CD4-positive, alpha-beta T cell treated with Interleukin-12 subunit alpha and Interleukin-12 subunit beta, for 1 hour (primary cell): ENCODE data around the gene GABRG3.
"Not testable (repeated sequence)": the region's sequence is repeated elsewhere in the genome, so short reads cannot be mapped to it uniquely, and the experiment has no call there.

Source experiments
- DNase-seq: peaks from one replicate; pipeline ENCODE4 v3.0.0-alpha.2; 2020

The GABRG3 gene

GRCh38 chr15:27119695-27120266 lies 148.8 kb downstream of the GABRG3 start:
- DNase-seq, result no peak

- DNase-seq, result no peak
Observed at GRCh38 chr15:27121672-27122071, 150.7 kb downstream of the GABRG3 start.

- DNase-seq, result no peak
Observed at GRCh38 chr15:27123291-27123690, 152.3 kb downstream of the GABRG3 start.

GRCh38 chr15:27123808-27124207 lies 152.8 kb downstream of the GABRG3 start:
- DNase-seq, result no peak

- DNase-seq, result no peak
Observed at GRCh38 chr15:27124287-27124871, 153.4 kb downstream of the GABRG3 start.

- DNase-seq, result no peak
Observed at GRCh38 chr15:27125185-27125584, 154.2 kb downstream of the GABRG3 start.

GRCh38 chr15:27126449-27126848 lies 155.5 kb downstream of the GABRG3 start:
- no peak for DNase-seq

- no peak for DNase-seq
Observed at GRCh38 chr15:27127815-27128570, 157.0 kb downstream of the GABRG3 start.

GRCh38 chr15:27133249-27133648 lies 162.3 kb downstream of the GABRG3 start:
- no peak for DNase-seq

- DNase-seq, result no peak
Observed at GRCh38 chr15:27134481-27134880, 163.5 kb downstream of the GABRG3 start.

GRCh38 chr15:27135151-27135550 lies 164.2 kb downstream of the GABRG3 start:
- no peak for DNase-seq

- no peak for DNase-seq
Observed at GRCh38 chr15:27137127-27137526, 166.1 kb downstream of the GABRG3 start.

GRCh38 chr15:27165590-27165989 lies 194.6 kb downstream of the GABRG3 start:
- DNase-seq, result no peak

GRCh38 chr15:27166917-27167316 lies 195.9 kb downstream of the GABRG3 start:
- DNase-seq, result no peak

- DNase-seq, result no peak
Observed at GRCh38 chr15:27167738-27168137, 196.8 kb downstream of the GABRG3 start.

GRCh38 chr15:27170851-27171250 lies 199.9 kb downstream of the GABRG3 start:
- DNase-seq, result no peak

- DNase-seq, result no peak
Observed at GRCh38 chr15:27172821-27173220, 201.8 kb downstream of the GABRG3 start.

GRCh38 chr15:27175472-27176153 lies 204.6 kb downstream of the GABRG3 start:
- DNase-seq, result no peak

GRCh38 chr15:27176785-27177406 lies 205.9 kb downstream of the GABRG3 start:
- DNase-seq, result no peak

GRCh38 chr15:27179789-27180188 lies 208.8 kb downstream of the GABRG3 start:
- DNase-seq, result no peak

- no peak for DNase-seq
Observed at GRCh38 chr15:27182561-27183110, 211.7 kb downstream of the GABRG3 start.

- DNase-seq, result no peak
Observed at GRCh38 chr15:27183201-27183600, 212.2 kb downstream of the GABRG3 start.

GRCh38 chr15:27191515-27191914 lies 220.5 kb downstream of the GABRG3 start:
- not testable (repeated sequence) for DNase-seq
